Stimulated activated CD8-positive, alpha-beta memory T cell treated with anti-CD3 and anti-CD28 coated beads, Interleukin-7, amount 100 ng/mL, for 4 hours (primary cell): Measurements from ENCODE around the gene CSNK1A1.
"Not testable (repeated sequence)": the region's sequence is repeated elsewhere in the genome, so short reads cannot be mapped to it uniquely, and the experiment has no call there.

Source experiments
- DNase-seq, 2 donors: peaks; one replicate each; pipeline ENCODE4 v3.0.0-alpha.2; 2020; ENCODE audit warnings: low read depth in 2 of 2

CSNK1A1 gene

DNA sequence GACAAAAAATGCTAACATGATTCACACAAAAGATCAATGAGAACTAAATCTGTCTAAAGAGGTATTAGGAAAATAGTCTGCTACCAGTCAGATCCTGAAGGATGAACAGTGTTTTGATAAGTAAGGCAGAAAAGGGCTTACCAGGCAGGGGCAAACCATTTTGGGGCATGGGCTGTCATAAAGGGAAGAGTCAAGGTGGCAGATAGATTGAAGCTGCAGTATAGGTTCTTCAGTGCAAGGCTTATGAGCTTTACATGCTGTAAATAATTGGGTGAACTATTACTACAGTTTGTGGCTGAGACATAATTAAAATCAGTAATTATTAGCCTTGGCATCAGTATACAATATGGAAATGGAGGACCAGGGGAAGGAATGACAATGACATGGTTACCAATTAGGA lies 21.8 kb downstream of the CSNK1A1 start:
- no peak for DNase-seq

- DNase-seq, result no peak
These were observed 22.8 kb downstream of the CSNK1A1 start for GRCh38 chr5:149528281-149529060.

GRCh38 chr5:149526845-149527590 lies 24.2 kb downstream of the CSNK1A1 start:
- no peak for DNase-seq

DNA sequence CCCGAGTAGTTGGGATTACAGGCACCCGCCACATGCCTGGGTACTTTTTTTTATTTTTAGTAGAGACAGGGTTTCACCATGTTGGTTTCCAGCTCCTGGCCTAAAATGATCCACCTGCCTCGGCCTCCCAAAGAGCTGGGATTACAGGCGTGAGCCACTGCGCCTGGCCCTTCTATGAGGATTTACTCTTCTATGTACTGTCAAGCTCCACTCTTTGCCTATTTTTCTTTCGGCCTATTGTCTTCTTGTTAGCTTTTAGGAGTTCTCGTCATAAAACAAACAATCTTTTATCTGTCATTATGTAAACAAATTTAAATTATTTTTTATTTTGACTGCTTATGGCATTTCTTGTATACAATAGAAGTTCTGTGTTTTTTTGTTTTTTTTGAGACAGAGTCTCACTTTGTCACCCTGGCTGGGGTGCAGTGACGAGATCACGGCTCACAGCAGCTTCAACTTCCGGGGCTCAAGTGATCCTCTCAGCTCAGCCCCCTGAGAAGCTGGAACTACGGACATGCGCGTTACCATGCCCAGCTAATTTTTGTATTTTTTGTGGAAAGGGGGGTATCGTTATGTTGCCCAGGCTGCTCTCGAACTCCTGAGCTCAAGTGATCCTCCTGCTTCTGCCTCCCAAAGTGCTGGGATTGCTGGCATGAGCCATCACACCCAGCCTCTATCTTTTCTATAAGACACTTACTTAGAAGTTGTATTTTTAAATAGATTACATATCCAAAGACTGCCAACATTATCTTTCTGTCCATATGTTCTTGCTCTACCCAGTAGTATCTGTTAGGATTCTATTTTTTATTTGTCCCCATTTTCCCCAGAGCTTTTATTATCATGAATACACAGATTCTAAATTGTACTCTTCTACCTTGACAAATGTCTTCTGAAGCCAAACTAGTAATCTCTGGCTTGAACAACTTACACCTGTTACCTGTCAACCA lies 29.2 kb downstream of the CSNK1A1 start:
- no peak for DNase-seq

DNA sequence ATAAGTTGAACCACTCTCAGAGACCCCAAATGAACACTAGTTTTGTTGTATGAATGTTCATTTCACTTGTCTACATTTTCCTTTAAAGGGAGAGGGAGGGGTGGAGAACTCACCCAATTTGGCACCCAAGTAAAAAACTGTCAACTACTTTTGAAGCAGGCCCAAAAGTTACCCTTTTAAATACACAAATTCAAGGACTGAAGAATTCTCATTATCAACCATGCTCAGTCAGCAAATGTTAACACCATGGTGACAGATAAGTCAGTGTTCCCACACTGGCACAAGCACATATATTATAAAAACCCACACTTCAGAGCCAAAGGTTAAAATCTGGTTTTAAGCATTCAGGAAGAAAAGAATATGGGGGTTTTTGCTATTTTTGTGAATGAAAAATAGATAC lies 31.6 kb downstream of the CSNK1A1 start:
- DNase-seq, result no peak

- DNase-seq, result no peak
These were observed 32.6 kb downstream of the CSNK1A1 start for GRCh38 chr5:149518620-149519019.

DNA sequence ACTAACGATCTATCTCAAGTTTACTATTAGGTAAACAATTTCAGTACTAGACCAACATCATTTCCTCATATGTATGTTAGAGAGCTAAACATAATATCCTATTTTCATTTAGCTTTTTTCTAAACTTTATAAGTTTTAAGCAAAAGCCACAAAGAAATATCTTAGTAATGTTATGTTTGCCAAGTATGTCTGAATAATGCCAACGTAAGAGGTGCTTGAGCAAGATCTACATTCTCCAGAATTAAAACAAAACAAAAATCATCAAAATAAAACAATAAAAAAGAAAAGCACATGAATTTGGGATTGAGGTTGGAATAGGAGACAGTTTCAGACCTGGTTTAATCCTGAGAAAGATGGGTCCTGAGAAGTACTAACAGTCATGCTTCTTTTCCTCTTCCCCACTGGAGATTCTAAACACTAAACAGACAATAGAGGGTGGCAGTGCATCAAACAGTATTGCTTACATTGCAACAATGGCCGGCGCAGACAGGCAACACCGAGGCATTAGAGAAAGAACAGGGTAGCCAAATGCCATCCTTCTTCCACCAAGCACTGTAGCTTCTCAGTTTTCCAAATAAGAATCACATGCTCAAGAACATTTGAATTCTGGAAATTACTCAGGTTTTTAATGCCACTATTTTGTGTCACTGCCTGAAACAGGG lies 33.6 kb downstream of the CSNK1A1 start:
- DNase-seq, result no peak

- no peak for DNase-seq
These were observed 36.7 kb downstream of the CSNK1A1 start for GRCh38 chr5:149514512-149514911.

GRCh38 chr5:149513372-149513947 lies 37.8 kb downstream of the CSNK1A1 start:
- not testable (repeated sequence) for DNase-seq

DNA sequence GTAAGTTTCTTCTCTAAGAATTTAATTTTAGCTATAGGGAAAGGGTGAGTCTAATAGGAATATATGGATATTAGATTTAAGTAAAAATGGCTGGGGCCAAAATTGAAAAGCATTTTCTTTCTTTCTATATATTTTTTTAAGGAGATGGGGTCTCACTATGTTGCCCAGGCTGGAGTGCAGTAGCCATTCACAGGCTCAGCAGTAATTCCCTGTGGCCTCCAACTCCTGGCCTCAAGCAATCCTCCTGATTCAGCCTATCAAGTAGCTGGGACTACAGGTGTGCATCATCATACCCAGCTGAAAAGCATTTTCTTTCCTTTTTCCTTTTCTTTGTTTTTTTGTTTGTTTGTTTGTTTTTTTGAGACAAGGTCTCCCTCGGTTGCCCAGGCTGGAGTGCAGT lies 41.1 kb downstream of the CSNK1A1 start:
- DNase-seq, result no peak

DNA sequence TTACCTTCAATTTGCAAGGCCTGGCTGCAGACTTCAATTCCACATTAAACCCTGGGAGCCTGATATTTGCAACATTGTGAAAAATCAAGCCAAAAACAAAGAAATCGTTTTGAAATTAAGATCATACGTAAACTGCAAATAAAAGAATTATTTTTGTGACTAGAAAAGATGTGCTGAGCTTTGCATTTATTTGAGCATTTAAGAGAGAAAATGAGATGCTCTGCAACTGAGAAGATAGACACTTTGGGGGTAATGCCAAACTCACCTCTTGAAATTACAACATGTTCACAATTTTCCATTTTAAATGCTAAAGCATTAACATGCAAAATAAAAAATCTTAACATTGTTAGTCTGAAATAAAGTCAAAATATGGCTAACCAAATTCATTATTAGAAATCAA lies 46.6 kb downstream of the CSNK1A1 start:
- DNase-seq, result no peak

DNA sequence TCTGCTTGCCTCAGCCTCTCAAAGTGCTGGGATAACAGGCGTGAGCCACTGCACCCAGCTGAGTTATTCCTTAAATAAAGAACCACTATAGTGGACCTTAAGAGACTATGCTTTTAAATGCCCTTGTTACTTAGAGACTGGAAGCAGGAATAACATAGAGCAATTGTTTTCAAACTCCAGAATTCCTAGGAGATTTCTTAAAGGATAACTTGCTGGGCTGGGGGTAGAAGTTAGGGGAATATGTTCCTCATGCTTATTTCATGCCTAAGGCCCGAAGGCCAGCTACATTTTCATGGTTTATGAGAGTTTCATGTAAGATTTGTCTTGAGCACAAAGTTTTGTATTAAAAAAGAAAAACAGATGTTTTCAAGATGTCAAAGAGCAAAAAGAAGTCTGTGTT lies 48.2 kb downstream of the CSNK1A1 start:
- DNase-seq, result no peak

GRCh38 chr5:149500922-149501582 lies 50.2 kb downstream of the CSNK1A1 start:
- DNase-seq, result no peak

- no peak for DNase-seq
These were observed 52.4 kb downstream of the CSNK1A1 start for GRCh38 chr5:149498724-149499336.

DNA sequence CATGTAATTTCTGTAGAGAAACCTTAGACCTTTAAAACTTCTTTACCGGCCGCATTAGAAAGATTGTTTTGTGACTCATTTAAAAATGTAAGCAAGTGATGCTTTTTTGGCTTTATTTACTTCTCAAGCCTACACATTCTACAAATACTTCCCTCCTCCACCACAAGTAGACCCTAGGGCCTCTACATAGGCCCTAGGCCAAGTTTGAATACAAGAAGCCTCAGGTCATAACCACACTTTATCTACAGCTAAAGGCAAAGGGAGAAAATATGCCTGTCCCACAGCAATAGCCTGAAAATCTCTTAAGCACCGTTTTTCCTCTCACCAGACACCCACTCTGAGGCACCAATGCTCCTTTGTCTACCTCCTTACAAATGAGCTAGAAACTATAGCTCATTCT lies 53.9 kb downstream of the CSNK1A1 start:
- DNase-seq, result no peak

DNA sequence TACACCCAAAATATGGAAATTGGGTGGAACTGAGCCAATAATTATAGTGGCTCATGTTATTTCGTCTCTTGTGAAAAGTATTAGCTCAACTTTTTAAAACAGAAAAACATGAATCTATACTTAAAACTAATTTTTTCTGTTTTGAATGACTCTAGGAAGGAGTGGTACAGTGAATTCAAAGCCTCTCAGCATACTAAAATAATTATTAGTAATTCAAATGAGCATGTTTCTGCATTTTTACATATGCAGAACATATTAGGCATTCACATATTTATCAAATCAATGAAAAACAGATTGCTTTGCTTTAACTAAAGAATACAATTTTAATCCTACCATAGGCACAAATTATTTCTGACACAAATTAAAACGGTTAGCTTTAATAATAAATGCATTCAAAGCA lies 54.3 kb downstream of the CSNK1A1 start:
- DNase-seq, result no peak

DNA sequence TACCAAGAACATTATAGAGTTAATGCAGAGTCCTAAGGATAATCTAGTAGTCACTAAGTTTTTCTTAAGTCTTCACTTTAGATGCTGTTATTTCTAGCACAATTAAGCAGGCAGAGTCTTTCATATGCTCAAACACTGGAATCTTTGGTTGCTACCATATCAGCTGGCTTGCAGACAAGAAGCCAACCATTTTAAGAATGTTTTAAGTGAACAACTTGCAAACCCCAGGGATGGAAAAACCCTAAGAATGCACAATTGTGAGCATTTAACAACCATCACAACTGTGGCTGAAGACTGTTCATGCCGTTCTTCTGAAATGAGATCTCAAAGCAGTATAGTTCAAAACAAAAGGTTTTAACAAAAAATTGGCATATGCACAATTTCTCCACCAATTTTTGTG lies 55.1 kb downstream of the CSNK1A1 start:
- DNase-seq, result no peak

- DNase-seq, result no peak
These were observed 55.6 kb downstream of the CSNK1A1 start for GRCh38 chr5:149495673-149496072.

DNA sequence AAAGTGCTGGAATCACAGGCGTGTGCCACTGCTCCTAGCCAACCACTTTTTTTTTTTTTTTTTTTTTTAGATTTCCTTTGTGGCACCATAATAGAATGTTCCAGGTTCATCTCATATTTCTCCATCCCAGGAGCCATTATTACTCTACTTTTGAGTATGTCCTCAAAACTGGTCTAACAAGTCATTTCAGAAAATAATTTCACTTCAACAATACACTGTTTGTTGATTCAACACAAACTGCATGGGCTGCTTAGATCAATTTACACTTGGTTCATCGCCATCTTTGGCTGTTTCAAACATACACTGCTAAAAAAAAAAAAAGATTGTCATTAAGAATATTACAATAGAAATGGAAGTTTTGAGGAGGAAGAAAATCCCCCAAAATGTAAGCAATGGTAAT lies 57.9 kb downstream of the CSNK1A1 start:
- no peak for DNase-seq

GRCh38 chr5:149492781-149493180 lies 58.5 kb downstream of the CSNK1A1 start:
- no peak for DNase-seq
